ENCODE data around the gene USP30. TPM values are rescaled to one million over a fixed set of nuclear protein-coding genes. Genes with fewer than 3 reads are reported as not detected.

Gene USP30
- total RNA-seq, 1 experiment from 2014 or later: 12.5 TPM

GRCh38 chr12:109098183-109098604 lies 45.8 kb downstream of the USP30 start:
- peak overlapping the region; percentile 83 for H2AFZ ChIP-seq

GRCh38 chr12:109098651-109099050 lies 46.3 kb downstream of the USP30 start:
- H3K4me3 ChIP-seq: peak overlapping the region; percentile 65
- peaks cover 12% of the 10 kb centered on the region for H3K4me1 ChIP-seq (replicated peaks; ENCODE audit: insufficient read depth)
- no peaks in the 10 kb centered on the region for H3K27me3 ChIP-seq (ENCODE audit: insufficient read depth, low read depth)
- no peak for TF ChIP-seq EZH2 (IDR thresholded peaks at IDR 0.05; ENCODE audit: low read depth)
- TF ChIP-seq, protein P1, sequence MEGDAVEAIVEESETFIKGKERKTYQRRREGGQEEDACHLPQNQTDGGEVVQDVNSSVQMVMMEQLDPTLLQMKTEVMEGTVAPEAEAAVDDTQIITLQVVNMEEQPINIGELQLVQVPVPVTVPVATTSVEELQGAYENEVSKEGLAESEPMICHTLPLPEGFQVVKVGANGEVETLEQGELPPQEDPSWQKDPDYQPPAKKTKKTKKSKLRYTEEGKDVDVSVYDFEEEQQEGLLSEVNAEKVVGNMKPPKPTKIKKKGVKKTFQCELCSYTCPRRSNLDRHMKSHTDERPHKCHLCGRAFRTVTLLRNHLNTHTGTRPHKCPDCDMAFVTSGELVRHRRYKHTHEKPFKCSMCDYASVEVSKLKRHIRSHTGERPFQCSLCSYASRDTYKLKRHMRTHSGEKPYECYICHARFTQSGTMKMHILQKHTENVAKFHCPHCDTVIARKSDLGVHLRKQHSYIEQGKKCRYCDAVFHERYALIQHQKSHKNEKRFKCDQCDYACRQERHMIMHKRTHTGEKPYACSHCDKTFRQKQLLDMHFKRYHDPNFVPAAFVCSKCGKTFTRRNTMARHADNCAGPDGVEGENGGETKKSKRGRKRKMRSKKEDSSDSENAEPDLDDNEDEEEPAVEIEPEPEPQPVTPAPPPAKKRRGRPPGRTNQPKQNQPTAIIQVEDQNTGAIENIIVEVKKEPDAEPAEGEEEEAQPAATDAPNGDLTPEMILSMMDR (conservative IDR thresholded peaks at IDR 0.05): no peak
- peaks cover 6% of the 10 kb centered on the region; the same call in 1 of the 2 replicates for H3K79me2 ChIP-seq (ENCODE audit: low read depth)
- H3K36me3 ChIP-seq (ENCODE audit: low read depth): peaks cover 6% of the 10 kb centered on the region; the same call in 1 of the 2 replicates
- peak overlapping the region; percentile 83 for H2AFZ ChIP-seq
- no peaks in the 10 kb centered on the region for H3F3A ChIP-seq (ENCODE audit: insufficient read depth, low read depth)
- no TSS peak for BruUV-seq (replicated peaks)
- H4K20me1 ChIP-seq (ENCODE audit: insufficient read depth): no peaks in the 10 kb centered on the region
- H3K9me2 ChIP-seq (ENCODE audit: insufficient read depth): no peaks in the 10 kb centered on the region
- POLR2A ChIA-PET (ENCODE audit: unreplicated experiment): no interaction called here
- H3K27ac ChIP-seq: no peak overlapping the region
- no peak for DNase-seq
- H3K4me2 ChIP-seq: peak overlapping the region; percentile 74
- no peaks in the 10 kb centered on the region for H3K9me3 ChIP-seq (ENCODE audit: insufficient read depth, low read depth)
- CTCF ChIA-PET: interaction anchor here (0.6 kb wide), 2 partner anchors 14 to 68 kb away, joined by 3 to 8 read pairs; no protein-coding TSS in a partner anchor
- intact Hi-C loops (cut with micrococcal nuclease; ENCODE audit: unreplicated experiment): loop anchor here (5.0 to 10.0 kb wide), 2 partner anchors 289 to 1184 kb away; no protein-coding TSS in a partner anchor

More at GRCh38 chr12:109098183-109098604, 45.8 kb downstream of the USP30 start:
- BruUV-seq (replicated peaks): no TSS peak
- Histone ChIP-seq H3K4me1 (replicated peaks; ENCODE audit: insufficient read depth) (peaks cover 12% of the 10 kb centered on the region), H4K20me1 (ENCODE audit: insufficient read depth) (no peaks in the 10 kb centered on the region), H3K4me2 (peak overlapping the region; percentile 74), H3K9me3 (ENCODE audit: insufficient read depth, low read depth) (no peaks in the 10 kb centered on the region), H3K9me2 (ENCODE audit: insufficient read depth) (no peaks in the 10 kb centered on the region), H3K27ac (no peak overlapping the region), H3K27me3 (ENCODE audit: insufficient read depth, low read depth) (no peaks in the 10 kb centered on the region), H3F3A (ENCODE audit: insufficient read depth, low read depth) (no peaks in the 10 kb centered on the region), H3K4me3 (peak overlapping the region; percentile 65), H3K36me3 (ENCODE audit: low read depth) (peaks cover 6% of the 10 kb centered on the region; the same call in 1 of the 2 replicates), H3K79me2 (ENCODE audit: low read depth) (peaks cover 6% of the 10 kb centered on the region; the same call in 1 of the 2 replicates)
- ChIA-PET CTCF (interaction anchor here (0.6 kb wide), 2 partner anchors 14 to 68 kb away, joined by 3 to 8 read pairs; no protein-coding TSS in a partner anchor), POLR2A (ENCODE audit: unreplicated experiment) (no interaction called here)
- TF ChIP-seq EZH2 (IDR thresholded peaks at IDR 0.05; ENCODE audit: low read depth): no peak
- TF ChIP-seq, protein P1 (conservative IDR thresholded peaks at IDR 0.05): no peak
- DNase-seq: no peak
- intact Hi-C loops (cut with micrococcal nuclease; ENCODE audit: unreplicated experiment): loop anchor here (5.0 to 10.0 kb wide), 2 partner anchors 289 to 1183 kb away; no protein-coding TSS in a partner anchor

DNA sequence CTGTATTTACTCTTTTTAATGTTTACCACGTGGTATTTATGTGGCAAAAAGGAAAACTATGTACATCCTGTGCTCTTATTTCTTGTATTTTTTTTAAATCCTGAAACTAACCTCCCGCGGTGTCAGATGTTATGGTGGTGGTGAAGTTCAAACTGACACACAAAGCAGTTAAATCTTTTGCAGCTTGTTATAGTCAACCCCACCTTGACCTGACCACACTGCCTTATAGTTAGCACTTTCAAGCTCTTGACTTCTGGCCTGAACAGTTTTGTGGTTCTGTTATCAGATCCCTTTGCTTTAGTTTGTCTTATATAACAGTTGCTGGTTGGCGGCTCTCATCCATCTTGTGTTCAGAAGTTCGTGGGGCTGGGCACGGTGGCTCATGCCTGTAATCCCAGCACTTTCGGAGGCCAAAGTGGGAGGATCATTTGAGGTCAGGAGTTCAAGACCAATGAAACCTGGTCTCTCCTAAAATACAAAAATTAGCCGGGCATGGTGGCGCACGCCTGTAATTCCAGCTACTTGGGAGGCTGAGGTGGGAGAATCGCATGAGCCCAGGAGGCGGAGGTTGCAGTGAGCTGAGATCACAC lies 47.1 kb downstream of the USP30 start:
- intact Hi-C loops (cut with micrococcal nuclease; ENCODE audit: unreplicated experiment): loop anchor here (5.0 to 10.0 kb wide), 2 partner anchors 288 to 1185 kb away; no protein-coding TSS in a partner anchor
- no peaks in the 10 kb centered on the region for H3K27me3 ChIP-seq (ENCODE audit: insufficient read depth, low read depth)
- H3F3A ChIP-seq (ENCODE audit: insufficient read depth, low read depth): no peaks in the 10 kb centered on the region
- no peaks in the 10 kb centered on the region for H3K9me3 ChIP-seq (ENCODE audit: insufficient read depth, low read depth)
- peaks cover 12% of the 10 kb centered on the region for H3K4me1 ChIP-seq (replicated peaks; ENCODE audit: insufficient read depth)
- no peak overlapping the region for H2AFZ ChIP-seq
- H3K4me2 ChIP-seq: peak overlapping the region; percentile 74
- ChIA-PET CTCF (no interaction called here), POLR2A (ENCODE audit: unreplicated experiment) (no interaction called here)
- no peak for TF ChIP-seq EZH2 (IDR thresholded peaks at IDR 0.05; ENCODE audit: low read depth)
- TF ChIP-seq, protein P1 (conservative IDR thresholded peaks at IDR 0.05): no peak
- H4K20me1 ChIP-seq (ENCODE audit: insufficient read depth): no peaks in the 10 kb centered on the region
- DNase-seq: no peak
- H3K4me3 ChIP-seq: peak overlapping the region; percentile 65; the same call in 1 of the 2 replicates
- no peaks in the 10 kb centered on the region for H3K9me2 ChIP-seq (ENCODE audit: insufficient read depth)
- TSS peak; percentile 30 for BruUV-seq (replicated peaks)
- H3K36me3 ChIP-seq (ENCODE audit: low read depth): peaks cover 6% of the 10 kb centered on the region; the same call in 1 of the 2 replicates
- no peak overlapping the region for H3K27ac ChIP-seq
- peaks cover 6% of the 10 kb centered on the region; the same call in 1 of the 2 replicates for H3K79me2 ChIP-seq (ENCODE audit: low read depth)
